ENCODE results near the gene PLA2G12A. TPM values are rescaled to one million over a fixed set of nuclear protein-coding genes. Genes with fewer than 3 reads are reported as not detected.

PLA2G12A gene
- total RNA-seq, 4 donors from 2014 or later: 16.7 to 28.7 (median 25.5) TPM

DNA sequence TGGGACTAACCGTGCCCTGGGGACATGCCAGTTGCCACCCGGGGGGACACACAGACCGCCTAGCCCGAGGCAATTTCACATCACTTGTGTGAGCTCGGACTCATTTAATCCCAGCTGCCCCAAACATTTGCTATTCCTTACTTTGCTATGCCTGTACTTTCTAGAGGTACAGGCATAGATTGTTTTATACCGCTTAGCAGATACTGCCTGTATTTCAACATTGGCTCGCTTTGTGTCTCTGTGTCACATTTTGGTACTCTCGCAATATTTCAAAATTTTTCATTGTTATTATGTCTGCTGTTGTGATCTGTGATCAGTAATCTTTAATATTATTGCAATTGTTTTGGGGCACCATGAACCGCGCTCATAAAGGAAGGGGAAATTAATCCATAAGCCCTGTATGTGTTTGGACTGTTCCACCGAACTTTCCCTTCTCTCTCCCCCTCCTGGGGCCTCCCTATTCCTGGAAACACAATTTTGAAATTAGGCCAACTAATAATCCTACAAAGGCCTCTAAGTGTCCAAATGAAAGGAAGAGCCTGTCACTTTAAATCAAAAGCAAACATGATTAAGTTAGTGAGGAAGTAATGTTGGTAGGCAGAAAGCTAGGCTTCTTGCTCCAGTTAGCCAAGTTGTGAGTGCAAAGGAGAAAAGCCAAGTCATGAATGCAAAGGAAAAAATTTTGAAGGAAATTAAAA, 26.1 kb downstream of the PLA2G12A start:
- no peaks in the 10 kb centered on the region for H3K36me3 ChIP-seq
- intact Hi-C loops (cut with DNase I; ENCODE audit: low total_unique reads): loop anchor here (10.0 kb wide), 1 partner anchor 269 kb away; the partner anchor contains the start of gene SEC24B
- no peak for DNase-seq
- H3K27ac ChIP-seq: peak overlapping the region; percentile 76 to 87
- H3K4me3 ChIP-seq: peak overlapping the region; percentile 68 to 81
- peaks cover 0 to 6% of the 10 kb centered on the region in 2 donors for H3K4me1 ChIP-seq
- H3K9me3 ChIP-seq: no peaks in the 10 kb centered on the region
- TF ChIP-seq, protein P1, sequence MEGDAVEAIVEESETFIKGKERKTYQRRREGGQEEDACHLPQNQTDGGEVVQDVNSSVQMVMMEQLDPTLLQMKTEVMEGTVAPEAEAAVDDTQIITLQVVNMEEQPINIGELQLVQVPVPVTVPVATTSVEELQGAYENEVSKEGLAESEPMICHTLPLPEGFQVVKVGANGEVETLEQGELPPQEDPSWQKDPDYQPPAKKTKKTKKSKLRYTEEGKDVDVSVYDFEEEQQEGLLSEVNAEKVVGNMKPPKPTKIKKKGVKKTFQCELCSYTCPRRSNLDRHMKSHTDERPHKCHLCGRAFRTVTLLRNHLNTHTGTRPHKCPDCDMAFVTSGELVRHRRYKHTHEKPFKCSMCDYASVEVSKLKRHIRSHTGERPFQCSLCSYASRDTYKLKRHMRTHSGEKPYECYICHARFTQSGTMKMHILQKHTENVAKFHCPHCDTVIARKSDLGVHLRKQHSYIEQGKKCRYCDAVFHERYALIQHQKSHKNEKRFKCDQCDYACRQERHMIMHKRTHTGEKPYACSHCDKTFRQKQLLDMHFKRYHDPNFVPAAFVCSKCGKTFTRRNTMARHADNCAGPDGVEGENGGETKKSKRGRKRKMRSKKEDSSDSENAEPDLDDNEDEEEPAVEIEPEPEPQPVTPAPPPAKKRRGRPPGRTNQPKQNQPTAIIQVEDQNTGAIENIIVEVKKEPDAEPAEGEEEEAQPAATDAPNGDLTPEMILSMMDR (IDR thresholded peaks at IDR 0.05): no peak
- no peak for TF ChIP-seq POLR2A (IDR thresholded peaks at IDR 0.05)
- H3K27me3 ChIP-seq: no peaks in the 10 kb centered on the region

DNA sequence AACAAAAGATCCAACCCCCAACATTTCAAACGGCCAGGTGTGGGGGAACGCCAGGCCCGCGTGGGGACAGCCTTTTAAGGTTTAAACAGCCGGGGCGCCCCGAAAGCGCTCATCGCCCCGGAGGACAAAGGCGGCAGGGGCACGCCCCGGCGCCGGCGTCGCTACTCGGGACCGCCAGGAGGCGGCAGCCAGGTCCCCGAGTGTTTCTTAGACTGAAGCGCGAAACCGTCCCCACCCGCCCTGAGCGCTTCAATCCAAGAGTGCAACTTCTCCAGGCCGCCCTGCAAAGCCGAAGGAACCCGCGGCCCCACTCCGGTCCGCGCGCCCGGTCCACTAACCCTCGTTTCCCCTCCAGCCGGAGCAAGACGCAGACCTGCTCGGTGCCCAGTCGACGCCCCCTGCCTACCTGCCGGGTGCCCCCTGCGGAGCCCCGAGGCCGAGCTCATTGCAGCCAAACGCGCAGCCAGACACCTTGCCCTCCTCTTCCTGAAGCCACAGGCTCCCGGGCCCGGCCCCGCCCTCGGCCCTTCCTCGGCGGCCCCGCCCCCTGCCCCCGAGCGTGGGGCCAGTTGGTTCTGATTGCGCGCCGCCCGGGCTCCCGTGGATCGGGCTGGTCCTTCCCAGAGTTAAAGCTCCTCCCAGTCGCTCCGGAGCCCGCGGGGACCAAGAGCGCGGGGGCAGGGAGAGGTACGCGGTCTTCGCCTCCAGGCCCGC, 26.8 kb downstream of the PLA2G12A start, which contains the start of gene CASP6:
Gene CASP6, minus strand, starts transcription at position 496 of the 714 bp plus-strand sequence. Its CDS starts 50 bp downstream, at position 446.
- H3K9me3 ChIP-seq: no peaks in the 10 kb centered on the region
- H3K27me3 ChIP-seq: no peaks in the 10 kb centered on the region
- peaks cover 0 to 6% of the 10 kb centered on the region in 2 donors for H3K4me1 ChIP-seq
- TF ChIP-seq, protein P1 (IDR thresholded peaks at IDR 0.05): peak; percentile 37 to 76 (median 53)
- TF ChIP-seq POLR2A (IDR thresholded peaks at IDR 0.05): peak; percentile 32 to 48
- peak within 1 kb of the TSS; percentile 76 to 87 for H3K27ac ChIP-seq
- H3K36me3 ChIP-seq: no peaks in the 10 kb centered on the region
- H3K4me3 ChIP-seq: peak within 1 kb of the TSS; percentile 68 to 81
- DNase-seq: peak; percentile 83 to 85
- intact Hi-C loops (cut with DNase I; ENCODE audit: low total_unique reads): loop anchor here (10.0 kb wide), 1 partner anchor 268 kb away; the partner anchor contains the start of gene SEC24B

DNA sequence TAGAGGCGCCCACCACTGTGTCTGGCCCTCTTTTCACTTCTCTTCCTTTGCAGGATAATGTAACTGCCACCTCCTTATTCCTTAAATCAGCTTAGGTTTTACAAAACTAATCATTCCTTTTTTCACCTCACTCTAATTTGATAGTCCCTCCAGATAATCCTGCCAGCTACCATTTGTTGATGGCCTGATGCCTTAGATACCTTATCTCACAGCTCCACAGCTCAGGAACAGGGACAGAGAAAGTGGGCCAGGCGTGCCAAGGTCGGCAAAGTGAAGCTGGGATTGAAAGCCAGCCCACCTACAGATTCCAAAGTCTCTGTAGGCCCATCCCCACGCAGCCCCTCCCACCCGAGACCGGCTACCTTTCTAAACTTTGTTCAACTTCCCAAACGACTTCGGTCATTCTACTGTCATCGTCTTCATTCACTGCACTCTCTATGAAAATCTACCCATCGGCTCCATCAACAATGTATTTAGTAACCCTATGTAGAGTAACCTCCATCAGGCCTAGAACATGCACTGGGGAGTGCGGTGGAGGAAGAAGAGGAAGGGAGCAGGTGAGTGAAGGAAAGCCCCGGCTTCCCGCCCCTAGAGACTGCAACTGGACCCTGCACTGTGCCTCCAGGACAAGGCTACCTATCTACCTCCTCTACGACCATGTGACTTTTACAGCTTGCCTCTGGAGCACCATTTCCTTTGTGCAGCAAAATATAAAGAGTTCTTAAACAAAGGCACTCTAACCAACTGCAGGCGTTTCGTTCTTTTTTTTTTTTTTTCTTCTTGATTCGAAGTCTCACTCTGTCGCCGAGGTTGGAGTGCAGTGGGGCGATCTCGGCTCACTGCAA, 28.1 kb downstream of the PLA2G12A start:
- H3K4me3 ChIP-seq: peak overlapping the region; percentile 68 to 81
- no peaks in the 10 kb centered on the region for H3K9me3 ChIP-seq
- DNase-seq: no peak
- intact Hi-C loops (cut with DNase I; ENCODE audit: low total_unique reads): loop anchor here (10.0 kb wide), 1 partner anchor 267 kb away; the partner anchor contains the start of gene SEC24B
- H3K27ac ChIP-seq: peak overlapping the region in 1 of 2 donors; percentile 87
- TF ChIP-seq POLR2A (IDR thresholded peaks at IDR 0.05): no peak
- TF ChIP-seq, protein P1 (IDR thresholded peaks at IDR 0.05): no peak
- no peaks in the 10 kb centered on the region for H3K36me3 ChIP-seq
- H3K4me1 ChIP-seq: peaks cover 0 to 6% of the 10 kb centered on the region in 2 donors
- H3K27me3 ChIP-seq: no peaks in the 10 kb centered on the region

DNA sequence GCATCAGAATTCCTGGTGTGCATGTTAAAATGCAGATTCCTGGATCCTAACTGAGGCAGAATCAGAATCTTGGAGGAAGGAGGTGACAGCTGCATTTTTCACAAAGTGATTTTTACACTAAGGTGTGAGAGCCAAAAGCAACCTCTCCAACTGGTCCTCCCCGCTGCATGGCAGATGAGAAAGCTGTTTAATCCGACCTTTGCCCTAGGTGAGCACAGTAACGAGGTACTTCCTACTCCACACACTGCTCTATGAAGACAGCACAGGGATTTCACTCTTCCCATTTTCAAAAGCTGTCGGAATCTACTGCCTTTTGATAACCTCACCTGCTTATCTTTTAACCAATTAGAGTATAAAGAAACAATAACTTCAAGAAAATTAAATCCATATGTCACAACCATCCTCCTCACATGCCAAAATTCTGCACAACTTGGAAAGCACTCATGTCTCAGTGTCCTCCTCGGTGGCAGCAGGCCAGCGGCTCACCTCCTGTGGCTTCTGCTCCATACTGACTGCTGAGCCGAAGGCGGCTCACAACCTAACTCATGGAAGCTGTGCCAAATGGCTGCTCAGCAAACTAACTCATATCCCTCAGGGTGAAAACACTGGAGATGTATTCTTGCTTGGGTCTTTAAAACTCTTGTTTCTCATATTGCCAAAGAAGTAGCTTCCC, 30.2 kb downstream of the PLA2G12A start:
- no peak for TF ChIP-seq POLR2A (IDR thresholded peaks at IDR 0.05)
- TF ChIP-seq, protein P1 (IDR thresholded peaks at IDR 0.05): no peak

More for the DNA sequence above, 30.2 kb downstream of the PLA2G12A start:
- Histone ChIP-seq H3K9me3 (no peaks in the 10 kb centered on the region), H3K27me3 (no peaks in the 10 kb centered on the region), H3K27ac (no peak overlapping the region), H3K4me1 (peaks cover 0 to 6% of the 10 kb centered on the region in 2 donors), H3K36me3 (no peaks in the 10 kb centered on the region), H3K4me3 (no peak overlapping the region)
- DNase-seq: no peak
- intact Hi-C loops (cut with DNase I; ENCODE audit: low total_unique reads): loop anchor here (10.0 kb wide), 1 partner anchor 265 kb away; the partner anchor contains the start of gene SEC24B

All from uterus (tissue), 4 donors.